HG02852 (cell line): ENCODE results near the gene KRTAP12-1.

ENCODE experiments used
- ATAC-seq: cut with Tn5 transposase; IDR thresholded peaks from one replicate; pipeline ENCODE4 v1.9.1; 2021; ENCODE audit warnings: mild to moderate bottlenecking, moderate library complexity; ENCODE audit not compliant: unreplicated experiment

The KRTAP12-1 gene, protein sequence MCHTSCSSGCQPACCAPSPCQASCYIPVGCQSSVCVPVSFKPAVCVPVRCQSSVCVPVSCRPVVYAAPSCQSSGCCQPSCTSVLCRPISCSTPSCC

GRCh38 chr21:44681861-44682579 lies at the start of gene KRTAP12-1:
Gene KRTAP12-1, minus strand, starts transcription at chr21:44682163. Its CDS starts 40 bp downstream, at chr21:44682123.
- no peak for ATAC-seq

DNA sequence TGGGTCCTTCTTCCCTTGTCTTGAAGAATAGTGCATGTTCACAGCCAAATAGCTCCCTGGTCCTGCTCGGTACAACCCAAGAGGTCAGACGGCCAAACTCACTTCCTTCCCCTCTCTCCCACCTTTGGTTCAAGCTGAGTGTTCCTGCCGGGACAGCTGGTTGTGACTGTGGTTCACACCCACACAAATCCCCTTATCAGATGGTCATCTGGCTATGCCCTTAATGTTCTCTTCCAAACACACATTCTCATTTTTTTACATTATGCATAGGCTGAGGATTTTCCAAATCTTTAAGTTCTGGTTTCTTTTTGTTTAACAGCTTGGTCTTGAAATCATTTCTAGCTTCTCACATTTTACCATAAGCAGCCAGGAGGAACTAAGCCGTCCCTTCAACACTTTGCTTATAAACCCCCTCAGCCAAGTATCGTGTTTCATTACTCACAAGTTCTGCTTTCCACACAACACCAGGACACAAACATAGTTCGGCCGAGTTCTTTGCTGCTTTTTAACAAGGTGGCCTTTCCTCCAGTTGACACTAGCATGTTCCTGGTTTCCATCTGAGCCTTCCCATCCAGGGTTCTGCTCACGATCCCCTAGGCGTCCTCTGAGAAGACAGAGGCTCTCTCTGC lies 49.1 kb upstream of the KRTAP12-1 start:
- no peak for ATAC-seq

DNA sequence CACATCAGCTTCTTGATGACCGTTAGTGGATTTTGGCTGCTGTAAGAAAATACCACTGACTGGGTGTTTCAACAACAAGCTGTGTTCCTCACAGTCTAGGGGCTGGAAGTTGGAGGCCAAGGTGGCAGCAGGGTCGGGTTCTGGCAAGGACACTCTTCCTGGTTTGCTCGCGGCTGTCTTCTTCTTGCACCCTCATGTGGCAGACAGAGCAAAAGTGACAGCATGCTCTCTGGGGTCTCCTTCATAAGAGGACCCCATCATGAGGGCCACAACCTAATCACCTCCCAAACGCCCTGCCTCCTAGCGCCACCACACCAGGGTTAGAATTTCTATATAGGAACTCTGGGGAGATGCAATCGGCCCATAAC lies 48.0 kb upstream of the KRTAP12-1 start:
- ATAC-seq = no peak

- ATAC-seq = no peak
Observed at GRCh38 chr21:44729336-44730027, 47.5 kb upstream of the KRTAP12-1 start.

DNA sequence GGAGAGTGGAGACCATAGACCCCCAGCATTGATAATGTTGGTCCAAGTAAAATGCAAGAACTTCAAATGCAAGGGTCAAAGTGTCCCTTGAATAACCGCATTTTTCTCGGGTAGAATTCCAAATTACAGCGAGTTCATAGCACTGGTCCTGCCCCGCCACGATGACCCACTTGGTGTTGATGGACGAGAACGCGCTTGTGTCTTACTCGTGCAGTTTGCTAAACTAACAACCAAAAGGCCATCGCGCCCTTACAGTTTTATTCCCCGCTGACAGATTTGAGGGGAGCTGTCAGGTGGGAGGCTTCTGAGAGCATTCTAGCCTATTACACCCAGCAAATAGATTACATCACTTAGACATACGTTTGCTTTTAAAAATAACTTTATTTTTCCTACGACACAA lies 46.8 kb upstream of the KRTAP12-1 start:
- ATAC-seq = no peak

DNA sequence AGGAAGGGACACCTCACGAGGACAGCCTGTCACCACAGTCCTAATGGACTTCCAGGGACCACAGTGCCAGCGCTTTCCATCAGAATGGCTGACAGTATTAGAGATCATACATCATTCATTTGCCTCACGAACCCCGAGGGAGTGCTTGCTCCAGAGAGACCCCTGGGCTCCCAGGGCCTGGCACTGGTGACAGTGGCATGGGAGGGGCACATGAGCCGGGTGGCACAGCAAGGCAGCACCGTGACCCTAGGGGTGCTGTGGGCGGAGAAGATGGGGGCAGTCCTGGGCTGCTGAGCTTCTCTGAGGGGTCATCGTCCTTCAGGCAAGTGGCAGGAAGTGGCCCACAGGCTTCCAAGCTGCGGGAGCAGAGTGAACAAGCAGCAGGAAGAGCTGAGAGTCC lies 45.8 kb upstream of the KRTAP12-1 start:
- no peak for ATAC-seq

GRCh38 chr21:44727321-44727720 lies 45.4 kb upstream of the KRTAP12-1 start:
- no peak for ATAC-seq

- ATAC-seq = no peak
Observed at GRCh38 chr21:44726826-44727225, 44.9 kb upstream of the KRTAP12-1 start.

DNA sequence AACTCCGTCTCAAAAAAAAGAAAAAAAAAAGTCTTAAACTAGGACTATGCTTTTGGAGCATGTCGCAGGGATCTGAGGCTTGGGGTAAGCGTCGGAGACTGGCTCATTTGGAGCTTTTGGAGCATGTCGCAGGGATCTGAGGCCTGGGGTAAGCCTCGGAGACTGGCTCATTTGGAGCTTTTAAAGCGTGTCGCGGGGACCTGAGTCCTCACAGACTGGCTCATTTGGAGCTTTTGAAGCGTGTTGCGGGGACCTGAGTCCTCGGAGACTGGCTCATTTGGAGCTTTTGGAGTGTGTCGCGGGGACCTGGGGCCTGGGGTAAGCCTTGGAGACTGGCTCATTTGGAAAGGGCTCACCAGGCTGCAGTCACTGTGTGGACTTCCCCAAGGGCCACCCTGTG lies 43.0 kb upstream of the KRTAP12-1 start:
- ATAC-seq = no peak

DNA sequence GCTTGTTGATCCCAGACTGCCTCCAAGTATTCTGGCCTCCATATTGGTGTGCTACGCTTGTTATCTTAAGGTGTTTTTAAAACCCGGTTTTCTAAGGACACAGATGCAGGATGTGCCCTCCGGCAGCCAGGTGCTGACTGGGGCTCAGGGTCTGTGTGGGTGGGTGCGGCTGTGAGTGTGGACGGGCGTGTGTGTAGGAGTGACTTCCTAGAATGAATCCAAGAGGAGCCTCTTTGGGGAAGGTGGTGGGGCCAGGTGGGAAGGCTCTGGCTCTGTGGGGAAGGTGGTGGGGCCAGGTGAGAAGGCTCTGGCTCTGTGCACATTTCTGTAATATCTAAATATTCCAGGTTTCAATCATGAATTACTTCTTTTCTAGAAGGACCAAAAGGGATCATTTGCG lies 42.2 kb upstream of the KRTAP12-1 start:
- ATAC-seq = no peak

DNA sequence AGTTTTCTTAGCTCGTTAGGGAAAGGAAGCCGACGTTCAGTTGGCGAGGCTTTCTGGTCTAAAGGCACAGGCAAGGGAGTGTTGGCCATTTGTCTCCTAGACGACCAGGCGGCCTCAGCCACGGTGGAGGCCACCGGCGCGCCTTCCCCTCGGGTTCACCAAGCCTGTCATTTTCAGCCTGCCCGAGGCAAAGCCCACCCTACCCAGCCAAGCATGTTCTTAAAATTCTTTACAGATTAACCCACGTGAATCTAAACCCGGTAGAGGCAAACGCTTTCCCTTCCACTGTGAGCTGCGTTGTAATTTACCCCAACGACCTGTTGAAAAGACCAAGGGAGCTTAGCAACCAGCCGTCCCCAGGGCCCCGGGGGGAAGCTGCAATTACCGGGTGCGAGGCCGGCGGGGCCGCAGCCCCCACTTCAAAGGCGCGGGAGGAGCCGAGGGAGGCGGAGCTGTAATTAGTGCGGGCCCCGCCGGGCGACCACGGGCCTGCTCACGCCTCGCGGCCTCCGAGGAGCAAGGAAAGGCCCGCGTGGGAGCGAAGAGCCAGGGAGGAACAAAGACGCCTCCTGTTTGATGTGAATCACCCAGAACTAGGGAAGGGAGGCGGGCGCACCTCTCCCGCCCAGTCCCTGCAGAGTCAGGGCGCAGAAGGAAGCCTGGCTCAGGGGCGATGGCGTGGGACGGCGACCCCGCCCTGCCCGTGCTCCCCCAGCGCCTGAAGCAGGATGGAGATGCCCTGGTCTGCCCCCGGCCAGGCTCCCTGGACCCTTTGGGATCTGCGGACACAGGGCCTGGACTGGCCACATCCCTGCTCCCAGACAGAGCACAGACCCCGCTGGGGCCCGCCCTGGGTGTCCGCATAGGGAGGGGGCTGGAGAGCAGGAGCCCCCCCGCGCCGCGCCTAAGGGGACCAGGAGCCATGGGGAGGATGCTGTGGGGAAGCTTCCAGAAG lies 41.5 kb upstream of the KRTAP12-1 start:
- ATAC-seq = no peak

- ATAC-seq = no peak
Observed at GRCh38 chr21:44722731-44723130, 40.8 kb upstream of the KRTAP12-1 start.

DNA sequence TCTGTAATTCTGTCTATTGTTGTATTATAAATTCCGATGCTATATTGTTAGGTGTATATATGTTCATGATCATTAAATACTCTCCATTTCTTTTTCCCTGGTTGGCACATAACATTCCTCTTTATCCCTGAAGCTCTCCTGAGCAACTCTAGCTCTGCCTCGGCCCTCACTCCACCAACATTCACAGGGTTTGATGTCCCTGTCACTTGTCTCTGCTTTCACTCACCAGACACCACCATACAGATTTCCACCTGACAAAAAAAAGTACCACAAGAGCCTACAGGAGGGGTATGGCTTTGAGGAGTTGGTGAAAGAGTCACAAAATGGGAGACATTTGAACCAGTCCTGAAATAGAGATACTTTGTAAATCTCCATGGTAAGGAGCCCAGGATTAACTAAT lies 38.2 kb upstream of the KRTAP12-1 start:
- no peak for ATAC-seq

DNA sequence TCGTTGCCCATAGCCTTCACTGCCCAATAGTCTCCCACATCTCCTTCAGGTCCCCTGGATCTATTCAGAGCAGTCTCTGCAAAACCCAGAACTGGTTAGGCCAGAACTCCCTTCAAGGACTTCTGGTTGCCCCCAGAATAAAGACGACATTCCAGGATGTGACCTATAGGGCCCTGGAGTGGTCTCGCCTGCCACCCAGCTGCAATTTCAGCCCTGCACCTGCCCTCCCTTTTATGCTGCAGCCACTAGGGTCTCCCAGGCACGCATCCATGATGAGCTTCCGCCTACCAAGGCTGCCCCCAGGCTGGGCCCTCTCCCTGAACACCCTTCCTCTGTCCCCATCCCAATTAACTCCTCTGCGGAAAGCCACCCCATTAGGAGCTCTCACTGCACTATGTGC lies 36.6 kb upstream of the KRTAP12-1 start:
- ATAC-seq = no peak

DNA sequence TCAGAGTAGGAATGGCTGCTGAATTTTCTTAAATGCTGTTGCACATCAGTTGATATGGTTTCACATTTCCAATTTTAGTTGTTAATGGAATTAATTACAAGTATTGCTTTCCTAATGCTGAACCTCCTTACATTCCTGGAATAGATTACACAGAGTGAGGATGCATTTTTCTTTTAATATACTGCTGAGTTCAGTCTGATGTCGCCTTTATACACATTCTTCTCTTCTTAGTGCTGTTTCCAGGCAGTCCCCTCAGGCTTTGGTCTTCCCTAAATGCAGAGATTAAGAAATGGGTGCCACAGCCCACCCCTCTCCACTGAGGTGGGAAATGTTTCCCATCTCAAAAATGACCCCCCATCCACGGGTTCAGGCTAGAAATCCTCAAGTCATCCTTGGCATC lies 36.1 kb upstream of the KRTAP12-1 start:
- ATAC-seq = no peak

DNA sequence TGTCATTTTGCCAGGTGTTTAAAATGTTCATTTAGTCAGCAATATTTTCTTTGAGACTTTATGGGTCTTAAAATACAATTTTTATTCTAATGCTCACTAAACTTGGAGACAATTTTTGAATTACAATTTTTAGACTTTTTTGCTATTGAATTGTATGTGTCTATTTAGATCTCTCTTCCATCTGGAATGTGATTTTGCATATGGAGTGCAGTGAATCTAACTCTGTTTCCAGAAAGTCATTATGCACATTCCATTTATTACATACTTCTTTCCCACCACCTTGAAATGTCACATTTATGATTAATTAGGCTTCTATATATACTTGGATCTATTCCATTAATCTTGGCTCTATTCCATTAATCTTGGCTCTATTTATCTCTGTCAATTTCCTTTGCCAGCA lies 35.0 kb upstream of the KRTAP12-1 start:
- no peak for ATAC-seq

DNA sequence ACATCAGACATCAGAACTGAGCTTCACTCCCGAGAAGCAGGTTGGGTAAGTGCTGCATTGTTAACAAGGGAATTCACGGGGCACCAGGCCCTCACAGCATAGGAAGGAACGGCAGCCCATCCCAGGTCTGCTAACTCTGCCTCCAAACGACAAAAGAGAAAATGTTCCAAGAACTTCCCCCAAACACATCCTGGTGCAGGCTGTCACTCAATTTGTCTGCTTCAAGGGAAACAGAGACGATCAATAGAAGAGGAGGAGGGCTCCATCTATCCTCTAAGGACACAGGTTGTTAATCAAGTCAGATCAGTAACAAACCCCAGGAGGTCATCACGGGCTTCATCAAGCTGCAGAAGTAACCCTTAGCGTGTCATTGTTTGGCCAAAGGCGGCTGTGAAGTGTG lies 32.9 kb upstream of the KRTAP12-1 start:
- ATAC-seq = no peak

- ATAC-seq = no peak
Observed at GRCh38 chr21:44713846-44714245, 31.9 kb upstream of the KRTAP12-1 start.

DNA sequence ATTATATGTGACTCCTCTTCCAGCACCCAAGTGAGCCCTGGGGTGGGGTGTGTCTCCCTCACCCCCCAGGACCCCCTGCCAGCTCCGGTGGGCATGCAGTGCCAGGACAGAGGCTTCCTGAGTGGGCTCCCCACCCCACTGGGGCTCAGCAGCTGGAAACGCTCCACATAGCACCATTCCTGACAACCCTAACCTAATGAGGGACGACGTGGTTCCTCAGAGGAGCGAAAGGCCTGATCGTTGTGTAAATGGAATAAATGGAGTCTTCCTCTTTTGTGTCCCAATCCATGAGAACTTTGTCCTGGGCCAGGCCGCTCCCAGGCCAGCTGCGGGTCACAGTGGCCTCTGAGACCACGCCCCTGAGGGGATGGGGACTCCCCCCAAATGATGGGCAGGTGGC lies 31.2 kb upstream of the KRTAP12-1 start:
- ATAC-seq = no peak

DNA sequence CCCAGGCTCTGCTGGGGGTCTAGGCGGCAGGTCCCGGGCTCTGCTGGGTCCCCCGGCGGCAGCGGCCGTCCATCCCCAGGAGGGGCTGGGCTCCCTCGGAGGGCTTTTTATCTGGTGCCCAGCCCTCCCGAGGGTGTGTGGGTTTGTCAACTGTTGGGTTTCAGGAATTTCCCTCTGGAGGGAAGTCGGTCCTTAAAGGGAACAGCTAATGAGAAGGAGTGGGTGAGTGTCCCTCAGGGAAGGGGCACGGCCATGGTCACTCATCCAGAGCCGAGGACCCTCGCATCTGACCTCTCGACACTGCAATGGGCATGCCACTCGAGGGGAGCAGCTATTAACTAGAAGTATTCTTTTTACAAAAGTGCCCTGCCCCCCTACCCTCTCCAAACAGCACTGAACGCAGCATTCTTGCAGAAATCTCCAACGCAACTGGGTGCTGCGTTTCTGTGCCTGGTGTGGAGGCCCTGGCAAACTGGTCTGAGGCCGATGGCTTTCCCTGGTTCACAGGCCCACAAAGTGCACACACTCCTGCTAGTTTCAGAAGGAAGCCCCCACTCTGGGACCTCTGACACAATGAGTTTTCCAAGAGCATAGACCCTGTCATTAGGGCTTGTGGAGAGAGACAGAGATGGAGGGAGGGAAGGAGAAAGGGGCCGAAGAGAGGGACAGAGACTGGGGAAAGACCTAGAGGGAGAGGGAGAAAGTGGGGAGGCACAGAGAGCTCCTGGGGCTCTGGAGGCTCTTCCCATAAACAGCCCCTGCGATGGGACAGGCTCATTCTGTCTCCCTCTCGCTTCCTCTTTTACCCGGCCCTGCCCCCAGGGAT lies 30.5 kb upstream of the KRTAP12-1 start:
- ATAC-seq = no peak
